Measurements from ENCODE around the gene SLC35B3.
"Not testable (repeated sequence)": the region's sequence is repeated elsewhere in the genome, so short reads cannot be mapped to it uniquely, and the experiment has no call there.

The SLC35B3 gene

GRCh38 chr6:8415280-8415679, 20.1 kb downstream of the SLC35B3 start:
- Histone ChIP-seq H3K36me3 (ENCODE audit: control insufficient read depth in 2 of 2, insufficient read depth in 2 of 2, low read length in 2 of 2) (peaks cover 29 to 36% of the 10 kb centered on the region in 2 donors), H3K4me3 (ENCODE audit: low read length in 2 of 2) (no peak overlapping the region), H3K27me3 (ENCODE audit: control insufficient read depth in 1 of 2, insufficient read depth in 2 of 2, low read length in 2 of 2) (no peaks in the 10 kb centered on the region), H3K9me3 (ENCODE audit: control insufficient read depth in 2 of 2, low read length in 2 of 2) (no peaks in the 10 kb centered on the region), H3K4me1 (ENCODE audit: control insufficient read depth, insufficient read depth, low read length) (no peaks in the 10 kb centered on the region), H3K27ac (ENCODE audit: low read length) (no peak overlapping the region), H3K9ac (ENCODE audit: low read length in 2 of 2) (no peak overlapping the region)

GRCh38 chr6:8414844-8415243, 20.5 kb downstream of the SLC35B3 start:
- Histone ChIP-seq H3K27ac (ENCODE audit: low read length) (no peak overlapping the region), H3K36me3 (ENCODE audit: control insufficient read depth in 2 of 2, insufficient read depth in 2 of 2, low read length in 2 of 2) (peaks cover 32 to 40% of the 10 kb centered on the region in 2 donors)

GRCh38 chr6:8405946-8406345, 29.4 kb downstream of the SLC35B3 start:
- H3K27ac ChIP-seq (ENCODE audit: low read length); H3K4me3 ChIP-seq (ENCODE audit: low read length in 2 of 2); H3K27me3 ChIP-seq (ENCODE audit: control insufficient read depth in 1 of 2, insufficient read depth in 2 of 2, low read length in 2 of 2); H3K9ac ChIP-seq (ENCODE audit: low read length in 2 of 2); H3K9me3 ChIP-seq (ENCODE audit: control insufficient read depth in 2 of 2, low read length in 2 of 2); H3K4me1 ChIP-seq (ENCODE audit: control insufficient read depth, insufficient read depth, low read length): not testable (repeated sequence)
- peaks cover 8 to 11% of the 10 kb centered on the region in 2 donors for H3K36me3 ChIP-seq (ENCODE audit: control insufficient read depth in 2 of 2, insufficient read depth in 2 of 2, low read length in 2 of 2)

More at GRCh38 chr6:8414844-8415243, 20.5 kb downstream of the SLC35B3 start:
- no peak overlapping the region for H3K4me3 ChIP-seq (ENCODE audit: low read length in 2 of 2)
- no peaks in the 10 kb centered on the region for H3K27me3 ChIP-seq (ENCODE audit: control insufficient read depth in 1 of 2, insufficient read depth in 2 of 2, low read length in 2 of 2)
- no peak overlapping the region for H3K9ac ChIP-seq (ENCODE audit: low read length in 2 of 2)
- no peaks in the 10 kb centered on the region for H3K9me3 ChIP-seq (ENCODE audit: control insufficient read depth in 2 of 2, low read length in 2 of 2)
- no peaks in the 10 kb centered on the region for H3K4me1 ChIP-seq (ENCODE audit: control insufficient read depth, insufficient read depth, low read length)

- H3K27ac ChIP-seq (ENCODE audit: low read length), result no peak overlapping the region
- H3K4me1 ChIP-seq (ENCODE audit: control insufficient read depth, insufficient read depth, low read length), result no peaks in the 10 kb centered on the region
- H3K36me3 ChIP-seq (ENCODE audit: control insufficient read depth in 2 of 2, insufficient read depth in 2 of 2, low read length in 2 of 2), result no peaks in the 10 kb centered on the region
- no peak overlapping the region for H3K9ac ChIP-seq (ENCODE audit: low read length in 2 of 2)
- H3K27me3 ChIP-seq (ENCODE audit: control insufficient read depth in 1 of 2, insufficient read depth in 2 of 2, low read length in 2 of 2), result no peaks in the 10 kb centered on the region
- no peak overlapping the region for H3K4me3 ChIP-seq (ENCODE audit: low read length in 2 of 2)
- H3K9me3 ChIP-seq (ENCODE audit: control insufficient read depth in 2 of 2, low read length in 2 of 2), result no peaks in the 10 kb centered on the region
Observed at GRCh38 chr6:8402546-8402945, 32.8 kb downstream of the SLC35B3 start.

- H3K4me3 ChIP-seq (ENCODE audit: low read length in 2 of 2), result no peak overlapping the region
Observed at GRCh38 chr6:8400663-8401062, 34.7 kb downstream of the SLC35B3 start.

GRCh38 chr6:8392569-8392968, 42.8 kb downstream of the SLC35B3 start:
- Histone ChIP-seq H3K4me3 (ENCODE audit: low read length in 2 of 2) (no peak overlapping the region), H3K4me1 (ENCODE audit: control insufficient read depth, insufficient read depth, low read length) (no peaks in the 10 kb centered on the region), H3K9ac (ENCODE audit: low read length in 2 of 2) (no peak overlapping the region), H3K36me3 (ENCODE audit: control insufficient read depth in 2 of 2, insufficient read depth in 2 of 2, low read length in 2 of 2) (no peaks in the 10 kb centered on the region), H3K27me3 (ENCODE audit: control insufficient read depth in 1 of 2, insufficient read depth in 2 of 2, low read length in 2 of 2) (no peaks in the 10 kb centered on the region), H3K9me3 (ENCODE audit: control insufficient read depth in 2 of 2, low read length in 2 of 2) (no peaks in the 10 kb centered on the region), H3K27ac (ENCODE audit: low read length) (no peak overlapping the region)

More at GRCh38 chr6:8400663-8401062, 34.7 kb downstream of the SLC35B3 start:
- Histone ChIP-seq H3K4me1 (ENCODE audit: control insufficient read depth, insufficient read depth, low read length) (no peaks in the 10 kb centered on the region), H3K9ac (ENCODE audit: low read length in 2 of 2) (no peak overlapping the region), H3K36me3 (ENCODE audit: control insufficient read depth in 2 of 2, insufficient read depth in 2 of 2, low read length in 2 of 2) (no peaks in the 10 kb centered on the region), H3K9me3 (ENCODE audit: control insufficient read depth in 2 of 2, low read length in 2 of 2) (no peaks in the 10 kb centered on the region), H3K27me3 (ENCODE audit: control insufficient read depth in 1 of 2, insufficient read depth in 2 of 2, low read length in 2 of 2) (no peaks in the 10 kb centered on the region), H3K27ac (ENCODE audit: low read length) (no peak overlapping the region)

DNA sequence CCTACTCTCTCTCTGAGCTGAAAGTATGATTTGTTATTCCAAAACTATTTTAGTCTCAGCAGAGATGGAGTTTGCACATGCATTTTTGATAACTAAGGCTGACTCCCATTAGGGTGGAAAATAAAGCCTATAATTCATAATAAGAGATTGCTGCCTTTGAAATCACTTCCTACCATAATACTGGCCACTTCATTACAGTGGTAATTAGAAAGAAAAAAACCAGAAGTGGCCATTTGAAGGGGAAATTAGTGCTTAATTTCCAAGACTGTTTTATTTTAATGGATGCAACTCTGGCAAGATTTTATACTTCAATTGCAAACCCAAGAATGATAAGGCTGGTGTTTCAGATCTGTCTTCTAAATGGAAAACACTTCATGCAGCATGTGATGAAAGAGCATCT, 43.4 kb downstream of the SLC35B3 start:
- Histone ChIP-seq H3K9ac (ENCODE audit: low read length in 2 of 2) (no peak overlapping the region), H3K36me3 (ENCODE audit: control insufficient read depth in 2 of 2, insufficient read depth in 2 of 2, low read length in 2 of 2) (no peaks in the 10 kb centered on the region), H3K4me1 (ENCODE audit: control insufficient read depth, insufficient read depth, low read length) (no peaks in the 10 kb centered on the region), H3K4me3 (ENCODE audit: low read length in 2 of 2) (no peak overlapping the region), H3K9me3 (ENCODE audit: control insufficient read depth in 2 of 2, low read length in 2 of 2) (no peaks in the 10 kb centered on the region), H3K27ac (ENCODE audit: low read length) (no peak overlapping the region), H3K27me3 (ENCODE audit: control insufficient read depth in 1 of 2, insufficient read depth in 2 of 2, low read length in 2 of 2) (no peaks in the 10 kb centered on the region)

- Histone ChIP-seq H3K9me3 (ENCODE audit: control insufficient read depth in 2 of 2, low read length in 2 of 2) (no peaks in the 10 kb centered on the region), H3K27me3 (ENCODE audit: control insufficient read depth in 1 of 2, insufficient read depth in 2 of 2, low read length in 2 of 2) (no peaks in the 10 kb centered on the region), H3K36me3 (ENCODE audit: control insufficient read depth in 2 of 2, insufficient read depth in 2 of 2, low read length in 2 of 2) (no peaks in the 10 kb centered on the region), H3K27ac (ENCODE audit: low read length) (no peak overlapping the region), H3K4me1 (ENCODE audit: control insufficient read depth, insufficient read depth, low read length) (no peaks in the 10 kb centered on the region), H3K9ac (ENCODE audit: low read length in 2 of 2) (no peak overlapping the region), H3K4me3 (ENCODE audit: low read length in 2 of 2) (no peak overlapping the region)
Observed at GRCh38 chr6:8389036-8389818, 46.1 kb downstream of the SLC35B3 start.

GRCh38 chr6:8387942-8388437, 47.4 kb downstream of the SLC35B3 start:
- no peak overlapping the region for H3K4me3 ChIP-seq (ENCODE audit: low read length in 2 of 2)
- no peaks in the 10 kb centered on the region for H3K9me3 ChIP-seq (ENCODE audit: control insufficient read depth in 2 of 2, low read length in 2 of 2)
- H3K27ac ChIP-seq (ENCODE audit: low read length), result no peak overlapping the region
- H3K27me3 ChIP-seq (ENCODE audit: control insufficient read depth in 1 of 2, insufficient read depth in 2 of 2, low read length in 2 of 2), result no peaks in the 10 kb centered on the region
- no peak overlapping the region for H3K9ac ChIP-seq (ENCODE audit: low read length in 2 of 2)
- H3K4me1 ChIP-seq (ENCODE audit: control insufficient read depth, insufficient read depth, low read length), result no peaks in the 10 kb centered on the region
- H3K36me3 ChIP-seq (ENCODE audit: control insufficient read depth in 2 of 2, insufficient read depth in 2 of 2, low read length in 2 of 2), result no peaks in the 10 kb centered on the region

DNA sequence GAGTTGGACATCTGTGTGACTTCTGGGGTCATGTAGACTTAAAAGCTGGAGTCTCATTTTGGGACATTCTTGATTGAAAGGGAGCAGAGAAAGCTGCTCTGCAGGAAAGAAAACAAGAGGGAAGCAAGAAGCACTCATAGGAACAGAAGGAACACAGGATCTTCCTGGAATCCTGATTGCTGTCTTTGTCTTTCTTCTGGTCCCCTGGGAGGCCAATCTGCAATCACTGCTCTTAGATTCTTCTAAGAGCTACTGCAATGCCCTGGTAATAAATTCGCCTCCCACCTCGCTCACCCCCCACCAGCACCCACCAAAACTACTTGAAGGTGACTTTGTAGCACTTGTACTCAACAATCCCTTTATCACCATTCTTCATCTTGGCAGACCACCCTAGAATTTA, 51.8 kb downstream of the SLC35B3 start:
- H3K27ac ChIP-seq (ENCODE audit: low read length), result no peak overlapping the region
- H3K9ac ChIP-seq (ENCODE audit: low read length in 2 of 2), result no peak overlapping the region
- H3K36me3 ChIP-seq (ENCODE audit: control insufficient read depth in 2 of 2, insufficient read depth in 2 of 2, low read length in 2 of 2), result no peaks in the 10 kb centered on the region
- H3K4me1 ChIP-seq (ENCODE audit: control insufficient read depth, insufficient read depth, low read length), result no peaks in the 10 kb centered on the region
- H3K4me3 ChIP-seq (ENCODE audit: low read length in 2 of 2), result no peak overlapping the region
- H3K9me3 ChIP-seq (ENCODE audit: control insufficient read depth in 2 of 2, low read length in 2 of 2), result no peaks in the 10 kb centered on the region
- H3K27me3 ChIP-seq (ENCODE audit: control insufficient read depth in 1 of 2, insufficient read depth in 2 of 2, low read length in 2 of 2), result no peaks in the 10 kb centered on the region

DNA sequence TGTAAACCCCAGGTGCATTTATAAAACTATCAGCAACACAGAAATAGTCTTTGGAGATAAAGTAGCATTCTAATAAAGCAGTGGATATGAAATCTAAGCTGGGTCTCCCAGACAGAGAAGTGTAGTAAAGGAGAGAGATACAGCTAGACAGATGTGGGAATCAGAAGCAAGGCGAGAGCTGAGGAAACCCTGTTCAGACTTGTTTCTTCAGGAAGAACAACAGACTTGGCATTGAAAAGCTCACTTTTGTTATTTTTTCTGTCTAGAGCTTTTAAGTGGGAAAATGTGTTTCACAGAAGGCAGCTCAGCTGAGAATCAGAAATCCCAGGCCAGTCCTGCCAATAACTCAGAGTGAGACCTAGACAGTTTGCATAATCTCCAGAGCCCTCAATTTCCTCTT, 52.9 kb downstream of the SLC35B3 start:
- Histone ChIP-seq H3K9ac (ENCODE audit: low read length in 2 of 2) (no peak overlapping the region), H3K4me1 (ENCODE audit: control insufficient read depth, insufficient read depth, low read length) (no peaks in the 10 kb centered on the region), H3K27me3 (ENCODE audit: control insufficient read depth in 1 of 2, insufficient read depth in 2 of 2, low read length in 2 of 2) (no peaks in the 10 kb centered on the region), H3K4me3 (ENCODE audit: low read length in 2 of 2) (no peak overlapping the region), H3K27ac (ENCODE audit: low read length) (no peak overlapping the region), H3K36me3 (ENCODE audit: control insufficient read depth in 2 of 2, insufficient read depth in 2 of 2, low read length in 2 of 2) (no peaks in the 10 kb centered on the region), H3K9me3 (ENCODE audit: control insufficient read depth in 2 of 2, low read length in 2 of 2) (no peaks in the 10 kb centered on the region)

All from stomach smooth muscle (tissue), 2 donors.